Measurements from ENCODE around the gene GSE1.

DNA sequence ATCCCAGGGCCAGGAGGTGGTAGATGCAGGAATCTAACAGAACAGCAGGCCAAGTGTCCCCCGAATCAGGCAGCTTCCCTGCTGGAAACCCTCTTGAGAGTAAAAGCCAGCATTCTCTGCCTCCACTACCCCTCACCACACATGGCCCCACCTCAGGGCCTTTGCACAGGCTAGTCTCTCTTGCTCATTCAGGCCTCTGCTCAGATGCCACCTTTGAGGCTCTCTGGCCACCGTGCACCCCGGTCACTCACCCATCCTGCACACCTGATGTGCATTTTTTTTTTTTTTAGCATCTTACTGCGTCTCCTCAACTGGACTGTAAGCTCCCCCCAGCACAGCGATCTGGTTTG, 34.5 kb upstream of the GSE1 start:
- TF ChIP-seq NR2C2 (CRISPR knock-in tag; IDR thresholded peaks at IDR 0.05) (no peak), TCF7 (CRISPR knock-in tag; IDR thresholded peaks at IDR 0.05; ENCODE audit: low read depth) (no peak)
- TF ChIP-seq, protein P1, sequence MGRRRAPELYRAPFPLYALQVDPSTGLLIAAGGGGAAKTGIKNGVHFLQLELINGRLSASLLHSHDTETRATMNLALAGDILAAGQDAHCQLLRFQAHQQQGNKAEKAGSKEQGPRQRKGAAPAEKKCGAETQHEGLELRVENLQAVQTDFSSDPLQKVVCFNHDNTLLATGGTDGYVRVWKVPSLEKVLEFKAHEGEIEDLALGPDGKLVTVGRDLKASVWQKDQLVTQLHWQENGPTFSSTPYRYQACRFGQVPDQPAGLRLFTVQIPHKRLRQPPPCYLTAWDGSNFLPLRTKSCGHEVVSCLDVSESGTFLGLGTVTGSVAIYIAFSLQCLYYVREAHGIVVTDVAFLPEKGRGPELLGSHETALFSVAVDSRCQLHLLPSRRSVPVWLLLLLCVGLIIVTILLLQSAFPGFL (CRISPR knock-in tag; IDR thresholded peaks at IDR 0.05; ENCODE audit: borderline replicate concordance), result no peak
